ENCODE results near the gene RAD1.

GRCh38 chr5:34863946-34864345 is 51.4 kb downstream of the RAD1 start:
- no peak for TF ChIP-seq POLR2A (IDR thresholded peaks at IDR 0.05; ENCODE audit: low read length)
- no peak for TF ChIP-seq GATA3 (IDR thresholded peaks at IDR 0.05; ENCODE audit: borderline replicate concordance)
- TF ChIP-seq HOXB13 (CRISPR knock-in tag; IDR thresholded peaks at IDR 0.05; ENCODE audit: low read depth), result no peak
- no peak for TF ChIP-seq CBX8 (IDR thresholded peaks at IDR 0.05)
- TF ChIP-seq KDM1A (IDR thresholded peaks at IDR 0.05; ENCODE audit: low read depth), result no peak
- TF ChIP-seq, protein P1, sequence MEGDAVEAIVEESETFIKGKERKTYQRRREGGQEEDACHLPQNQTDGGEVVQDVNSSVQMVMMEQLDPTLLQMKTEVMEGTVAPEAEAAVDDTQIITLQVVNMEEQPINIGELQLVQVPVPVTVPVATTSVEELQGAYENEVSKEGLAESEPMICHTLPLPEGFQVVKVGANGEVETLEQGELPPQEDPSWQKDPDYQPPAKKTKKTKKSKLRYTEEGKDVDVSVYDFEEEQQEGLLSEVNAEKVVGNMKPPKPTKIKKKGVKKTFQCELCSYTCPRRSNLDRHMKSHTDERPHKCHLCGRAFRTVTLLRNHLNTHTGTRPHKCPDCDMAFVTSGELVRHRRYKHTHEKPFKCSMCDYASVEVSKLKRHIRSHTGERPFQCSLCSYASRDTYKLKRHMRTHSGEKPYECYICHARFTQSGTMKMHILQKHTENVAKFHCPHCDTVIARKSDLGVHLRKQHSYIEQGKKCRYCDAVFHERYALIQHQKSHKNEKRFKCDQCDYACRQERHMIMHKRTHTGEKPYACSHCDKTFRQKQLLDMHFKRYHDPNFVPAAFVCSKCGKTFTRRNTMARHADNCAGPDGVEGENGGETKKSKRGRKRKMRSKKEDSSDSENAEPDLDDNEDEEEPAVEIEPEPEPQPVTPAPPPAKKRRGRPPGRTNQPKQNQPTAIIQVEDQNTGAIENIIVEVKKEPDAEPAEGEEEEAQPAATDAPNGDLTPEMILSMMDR (IDR thresholded peaks at IDR 0.05), result no peak
- no peak for TF ChIP-seq CHD2 (IDR thresholded peaks at IDR 0.05; ENCODE audit: low read length, partially characterized antibody)
- TF ChIP-seq RCOR1 (IDR thresholded peaks at IDR 0.05; ENCODE audit: low read depth, low read length), result no peak

Measured in A549 (cell line).